ENCODE data around the gene THSD7A. TPM values are rescaled to one million over a fixed set of nuclear protein-coding genes. Genes with fewer than 3 reads are reported as not detected.

Gene THSD7A
- total and polyA plus RNA-seq, 4 donors = 0.15 to 2.7 (median 1.9) TPM

GRCh38 chr7:11689096-11689495 is 142.9 kb downstream of the THSD7A start:
- H3K4me1 ChIP-seq (ENCODE audit: control insufficient read depth in 4 of 4, insufficient read depth in 4 of 4, low read length in 3 of 4) = no peaks in the 10 kb centered on the region
- 78% methylated on average over 2 of the region's 2 CpGs for WGBS
- H3K9ac ChIP-seq (ENCODE audit: low read depth in 1 of 2, low read length in 2 of 2) = no peak overlapping the region
- H3K4me3 ChIP-seq (ENCODE audit: low read depth in 1 of 3, low read length in 3 of 3) = no peak overlapping the region
- no peak overlapping the region for H3K27ac ChIP-seq (ENCODE audit: low read depth in 1 of 2, low read length in 2 of 2)
- H3K9me3 ChIP-seq (ENCODE audit: control insufficient read depth in 4 of 4, low read length in 3 of 4) = peaks cover 0 to 8% (median 1%) of the 10 kb centered on the region in 4 donors
- H3K27me3 ChIP-seq (ENCODE audit: control insufficient read depth in 4 of 4, insufficient read depth in 4 of 4, low read length in 3 of 4) = no peaks in the 10 kb centered on the region
- no peak for TF ChIP-seq GABPA (IDR thresholded peaks at IDR 0.05 in 1 of 2, conservative IDR thresholded peaks at IDR 0.05 in 1 of 2)
- no peak for TF ChIP-seq FOXA2 (IDR thresholded peaks at IDR 0.05)
- no peak for TF ChIP-seq NR2F2 (IDR thresholded peaks at IDR 0.05)
- TF ChIP-seq EGR1 (IDR thresholded peaks at IDR 0.05; ENCODE audit: low read depth in 2 of 2) = no peak
- TF ChIP-seq, protein P1, sequence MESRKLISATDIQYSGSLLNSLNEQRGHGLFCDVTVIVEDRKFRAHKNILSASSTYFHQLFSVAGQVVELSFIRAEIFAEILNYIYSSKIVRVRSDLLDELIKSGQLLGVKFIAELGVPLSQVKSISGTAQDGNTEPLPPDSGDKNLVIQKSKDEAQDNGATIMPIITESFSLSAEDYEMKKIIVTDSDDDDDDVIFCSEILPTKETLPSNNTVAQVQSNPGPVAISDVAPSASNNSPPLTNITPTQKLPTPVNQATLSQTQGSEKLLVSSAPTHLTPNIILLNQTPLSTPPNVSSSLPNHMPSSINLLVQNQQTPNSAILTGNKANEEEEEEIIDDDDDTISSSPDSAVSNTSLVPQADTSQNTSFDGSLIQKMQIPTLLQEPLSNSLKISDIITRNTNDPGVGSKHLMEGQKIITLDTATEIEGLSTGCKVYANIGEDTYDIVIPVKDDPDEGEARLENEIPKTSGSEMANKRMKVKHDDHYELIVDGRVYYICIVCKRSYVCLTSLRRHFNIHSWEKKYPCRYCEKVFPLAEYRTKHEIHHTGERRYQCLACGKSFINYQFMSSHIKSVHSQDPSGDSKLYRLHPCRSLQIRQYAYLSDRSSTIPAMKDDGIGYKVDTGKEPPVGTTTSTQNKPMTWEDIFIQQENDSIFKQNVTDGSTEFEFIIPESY (IDR thresholded peaks at IDR 0.05) = no peak
- no peak for TF ChIP-seq JUND (IDR thresholded peaks at IDR 0.05)
- no peak for TF ChIP-seq TAF1 (conservative IDR thresholded peaks at IDR 0.05)
- TF ChIP-seq YY1 (IDR thresholded peaks at IDR 0.05) = no peak
- no peak for TF ChIP-seq RAD21 (IDR thresholded peaks at IDR 0.05)
- TF ChIP-seq RXRA (IDR thresholded peaks at IDR 0.05) = no peak
- no peak for TF ChIP-seq HNF4G (IDR thresholded peaks at IDR 0.05)
- TF ChIP-seq HNF4A (conservative IDR thresholded peaks at IDR 0.05) = no peak
- no peak for TF ChIP-seq CTCF (IDR thresholded peaks at IDR 0.05; ENCODE audit: low read depth, low read length, missing input control)
- TF ChIP-seq, protein P2, sequence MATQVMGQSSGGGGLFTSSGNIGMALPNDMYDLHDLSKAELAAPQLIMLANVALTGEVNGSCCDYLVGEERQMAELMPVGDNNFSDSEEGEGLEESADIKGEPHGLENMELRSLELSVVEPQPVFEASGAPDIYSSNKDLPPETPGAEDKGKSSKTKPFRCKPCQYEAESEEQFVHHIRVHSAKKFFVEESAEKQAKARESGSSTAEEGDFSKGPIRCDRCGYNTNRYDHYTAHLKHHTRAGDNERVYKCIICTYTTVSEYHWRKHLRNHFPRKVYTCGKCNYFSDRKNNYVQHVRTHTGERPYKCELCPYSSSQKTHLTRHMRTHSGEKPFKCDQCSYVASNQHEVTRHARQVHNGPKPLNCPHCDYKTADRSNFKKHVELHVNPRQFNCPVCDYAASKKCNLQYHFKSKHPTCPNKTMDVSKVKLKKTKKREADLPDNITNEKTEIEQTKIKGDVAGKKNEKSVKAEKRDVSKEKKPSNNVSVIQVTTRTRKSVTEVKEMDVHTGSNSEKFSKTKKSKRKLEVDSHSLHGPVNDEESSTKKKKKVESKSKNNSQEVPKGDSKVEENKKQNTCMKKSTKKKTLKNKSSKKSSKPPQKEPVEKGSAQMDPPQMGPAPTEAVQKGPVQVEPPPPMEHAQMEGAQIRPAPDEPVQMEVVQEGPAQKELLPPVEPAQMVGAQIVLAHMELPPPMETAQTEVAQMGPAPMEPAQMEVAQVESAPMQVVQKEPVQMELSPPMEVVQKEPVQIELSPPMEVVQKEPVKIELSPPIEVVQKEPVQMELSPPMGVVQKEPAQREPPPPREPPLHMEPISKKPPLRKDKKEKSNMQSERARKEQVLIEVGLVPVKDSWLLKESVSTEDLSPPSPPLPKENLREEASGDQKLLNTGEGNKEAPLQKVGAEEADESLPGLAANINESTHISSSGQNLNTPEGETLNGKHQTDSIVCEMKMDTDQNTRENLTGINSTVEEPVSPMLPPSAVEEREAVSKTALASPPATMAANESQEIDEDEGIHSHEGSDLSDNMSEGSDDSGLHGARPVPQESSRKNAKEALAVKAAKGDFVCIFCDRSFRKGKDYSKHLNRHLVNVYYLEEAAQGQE (IDR thresholded peaks at IDR 0.05) = no peak
- no peak for TF ChIP-seq SP1 (IDR thresholded peaks at IDR 0.05)
- no peak for DNase-seq (ENCODE audit: low spot score)
- H3K36me3 ChIP-seq (ENCODE audit: control insufficient read depth in 4 of 4, insufficient read depth in 3 of 4, low read depth in 1 of 4, low read length in 3 of 4) = no peaks in the 10 kb centered on the region

DNA sequence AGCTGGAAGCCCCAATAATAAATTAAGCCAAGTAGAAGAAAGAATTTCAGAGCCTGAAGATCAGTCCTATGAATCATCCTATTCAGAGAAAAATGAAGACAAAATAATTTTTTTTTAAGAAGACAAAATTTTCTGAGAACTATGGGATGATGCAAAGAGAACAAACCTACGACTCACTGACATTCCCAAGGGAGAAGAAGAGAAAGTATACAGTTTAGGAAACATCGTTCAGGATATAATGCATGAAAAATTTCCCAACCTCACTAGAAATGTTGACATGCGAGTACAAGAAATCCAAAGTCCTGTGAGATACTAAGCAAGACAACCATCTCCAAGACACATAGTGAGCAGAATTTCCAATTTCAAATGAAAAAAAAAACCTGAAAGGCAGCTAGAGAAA is 150.5 kb downstream of the THSD7A start:
- Histone ChIP-seq H3K27ac (ENCODE audit: low read depth in 1 of 2, low read length in 2 of 2) (no peak overlapping the region), H3K9me3 (ENCODE audit: control insufficient read depth in 4 of 4, low read length in 3 of 4) (peaks cover 0 to 14% (median 1%) of the 10 kb centered on the region in 4 donors), H3K36me3 (ENCODE audit: control insufficient read depth in 4 of 4, insufficient read depth in 3 of 4, low read depth in 1 of 4, low read length in 3 of 4) (no peaks in the 10 kb centered on the region), H3K27me3 (ENCODE audit: control insufficient read depth in 4 of 4, insufficient read depth in 4 of 4, low read length in 3 of 4) (no peaks in the 10 kb centered on the region), H3K4me3 (ENCODE audit: low read depth in 1 of 3, low read length in 3 of 3) (no peak overlapping the region), H3K9ac (ENCODE audit: low read depth in 1 of 2, low read length in 2 of 2) (no peak overlapping the region), H3K4me1 (ENCODE audit: control insufficient read depth in 4 of 4, insufficient read depth in 4 of 4, low read length in 3 of 4) (no peaks in the 10 kb centered on the region)
- TF ChIP-seq GABPA (IDR thresholded peaks at IDR 0.05 in 1 of 2, conservative IDR thresholded peaks at IDR 0.05 in 1 of 2) (no peak), FOXA2 (IDR thresholded peaks at IDR 0.05) (no peak), JUND (IDR thresholded peaks at IDR 0.05) (no peak)
- TF ChIP-seq, protein P1 (IDR thresholded peaks at IDR 0.05) = no peak
- TF ChIP-seq, protein P3, sequence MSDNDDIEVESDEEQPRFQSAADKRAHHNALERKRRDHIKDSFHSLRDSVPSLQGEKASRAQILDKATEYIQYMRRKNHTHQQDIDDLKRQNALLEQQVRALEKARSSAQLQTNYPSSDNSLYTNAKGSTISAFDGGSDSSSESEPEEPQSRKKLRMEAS (IDR thresholded peaks at IDR 0.05) = no peak
- 93% methylated on average over 3 of the region's 3 CpGs for WGBS
- DNase-seq (ENCODE audit: low spot score) = no peak

All from liver (tissue), 9 donors.